MM.1S (cell line): ENCODE measurements around the gene ZNF862.

ENCODE experiments used
- DNase-seq: peaks from one replicate; pipeline ENCODE4 v3.0.0-alpha.2; 2015
- H2AFZ ChIP-seq: fragments of 300-600 bp; sonication (generic); 2 replicates; pipeline ENCODE4 v1.6.0; 2016; ENCODE audit warnings: antibody characterized with exemption, low read length
- H3F3A ChIP-seq: fragments of 300-600 bp; sonication (generic); 2 replicates; pipeline ENCODE4 v1.6.1; 2016; ENCODE audit warnings: mild to moderate bottlenecking, antibody characterized with exemption, low read length, moderate library complexity, mixed read lengths; ENCODE audit not compliant: insufficient read depth
- H3K27ac ChIP-seq: fragments of 300-600 bp; sonication (generic); 2 replicates; pipeline ENCODE4 v1.5.1; 2016; ENCODE audit warnings: mild to moderate bottlenecking, low read length
- H3K27me3 ChIP-seq: fragments of 300-600 bp; sonication (generic); replicated peaks from 2 replicates; pipeline ENCODE4 v1.6.0; 2016; ENCODE audit warnings: low read length; ENCODE audit not compliant: insufficient read depth
- H3K36me3 ChIP-seq: fragments of 300-600 bp; sonication (generic); replicated peaks from 2 replicates; pipeline ENCODE4 v1.6.1; 2016; ENCODE audit warnings: mild to moderate bottlenecking, low read length, mixed read lengths; ENCODE audit not compliant: insufficient read depth
- H3K4me1 ChIP-seq: fragments of 300-600 bp; sonication (generic); 2 replicates; pipeline ENCODE4 v1.6.1; 2016; ENCODE audit warnings: low read length, mixed read lengths
- H3K4me2 ChIP-seq: fragments of 300-600 bp; sonication (generic); 2 replicates; pipeline ENCODE4 v1.6.0; 2016; ENCODE audit warnings: low read depth, low read length
- H3K4me3 ChIP-seq: fragments of 300-600 bp; sonication (generic); 2 replicates; pipeline ENCODE4 v1.5.1; 2016; ENCODE audit warnings: low read length, mixed read lengths
- H3K79me2 ChIP-seq: fragments of 300-600 bp; sonication (generic); 2 replicates; pipeline ENCODE4 v1.6.1; 2016; ENCODE audit warnings: mixed run types, low read length, mixed read lengths
- H3K9ac ChIP-seq: fragments of 300-600 bp; sonication (generic); 2 replicates; pipeline ENCODE4 v1.6.1; 2016; ENCODE audit warnings: low read length, mixed read lengths
- H3K9me2 ChIP-seq: fragments of 300-600 bp; sonication (generic); replicated peaks from 2 replicates; pipeline ENCODE4 v1.6.1; 2016; ENCODE audit warnings: mild to moderate bottlenecking, low read length, mixed read lengths; ENCODE audit not compliant: insufficient read depth
- H3K9me3 ChIP-seq: fragments of 300-600 bp; sonication (generic); replicated peaks from 2 replicates; pipeline ENCODE4 v1.6.1; 2016; ENCODE audit warnings: mild to moderate bottlenecking, low read length, mixed read lengths; ENCODE audit not compliant: insufficient read depth
- H4K20me1 ChIP-seq: fragments of 300-600 bp; sonication (generic); 2 replicates; pipeline ENCODE4 v1.6.1; 2016; ENCODE audit warnings: mild to moderate bottlenecking, low read length, moderate library complexity, mixed read lengths; ENCODE audit not compliant: insufficient read depth
- CTCF ChIP-seq: fragments of 300-600 bp; sonication (generic); IDR thresholded peaks from 2 replicates; pipeline ENCODE4 v1.5.1; 2016; ENCODE audit warnings: antibody characterized with exemption, low read length, mixed read lengths
- EZH2 ChIP-seq: fragments of 300-600 bp; sonication (generic); optimal IDR thresholded peaks from 2 replicates; pipeline ENCODE3; 2017; ENCODE audit warnings: low read depth, mild to moderate bottlenecking, antibody characterized with exemption, low read length, mixed read lengths
- EZH2phosphoT487 ChIP-seq: fragments of 300-600 bp; sonication (generic); IDR thresholded peaks from 2 replicates; pipeline ENCODE4 v1.6.1; 2018; ENCODE audit warnings: antibody characterized with exemption, low read length

The ZNF862 gene

GRCh38 chr7:149823631-149824199, 14.5 kb upstream of the ZNF862 start:
- Histone ChIP-seq H3K79me2 (no peaks in the 10 kb centered on the region), H3K4me1 (no peaks in the 10 kb centered on the region), H3F3A (no peaks in the 10 kb centered on the region), H3K27ac (no peak overlapping the region), H3K9me3 (no peaks in the 10 kb centered on the region), H3K27me3 (peaks cover 98% of the 10 kb centered on the region), H3K36me3 (no peaks in the 10 kb centered on the region), H3K9me2 (no peaks in the 10 kb centered on the region), H3K9ac (no peak overlapping the region), H3K4me3 (no peak overlapping the region), H2AFZ (no peak overlapping the region), H4K20me1 (no peaks in the 10 kb centered on the region), H3K4me2 (no peak overlapping the region)
- DNase-seq = no peak
- TF ChIP-seq CTCF (no peak), EZH2phosphoT487 (no peak), EZH2 (no peak)

- Histone ChIP-seq H3K9ac (no peak overlapping the region), H3K36me3 (no peaks in the 10 kb centered on the region), H3K4me2 (no peak overlapping the region), H3K9me2 (no peaks in the 10 kb centered on the region), H4K20me1 (no peaks in the 10 kb centered on the region), H3F3A (no peaks in the 10 kb centered on the region), H3K9me3 (no peaks in the 10 kb centered on the region), H3K4me3 (no peak overlapping the region), H3K27me3 (peaks cover 92% of the 10 kb centered on the region), H3K27ac (no peak overlapping the region), H3K79me2 (no peaks in the 10 kb centered on the region), H3K4me1 (no peaks in the 10 kb centered on the region), H2AFZ (no peak overlapping the region)
- no peak for DNase-seq
- TF ChIP-seq CTCF (no peak), EZH2 (no peak), EZH2phosphoT487 (no peak)
These were observed 13.9 kb upstream of the ZNF862 start for GRCh38 chr7:149824301-149824741.

- TF ChIP-seq EZH2phosphoT487 (no peak), EZH2 (no peak), CTCF (no peak)
- no peak overlapping the region for H3K4me2 ChIP-seq
- H2AFZ ChIP-seq = no peak overlapping the region
- no peak for DNase-seq
- no peaks in the 10 kb centered on the region for H3K79me2 ChIP-seq
- H3K9ac ChIP-seq = no peak overlapping the region
- no peak overlapping the region for H3K4me3 ChIP-seq
- H3K9me3 ChIP-seq = no peaks in the 10 kb centered on the region
- H4K20me1 ChIP-seq = no peaks in the 10 kb centered on the region
- no peaks in the 10 kb centered on the region for H3K36me3 ChIP-seq
- no peaks in the 10 kb centered on the region for H3K9me2 ChIP-seq
- no peaks in the 10 kb centered on the region for H3F3A ChIP-seq
- peaks cover 86% of the 10 kb centered on the region for H3K27me3 ChIP-seq
- H3K27ac ChIP-seq = no peak overlapping the region
- H3K4me1 ChIP-seq = no peaks in the 10 kb centered on the region
These were observed 13.2 kb upstream of the ZNF862 start for GRCh38 chr7:149824748-149825566.
